ENCODE measurements around the gene TMEM131.

- TF ChIP-seq REST (IDR thresholded peaks at IDR 0.05; ENCODE audit: insufficient replicate concordance, low read depth), result no peak
- no peak for TF ChIP-seq CTCF (IDR thresholded peaks at IDR 0.05; ENCODE audit: insufficient read depth, low read length)
- TF ChIP-seq POLR2AphosphoS5 (IDR thresholded peaks at IDR 0.05; ENCODE audit: low read depth), result no peak
Measured at GRCh38 chr2:97891611-97892010, 104.1 kb downstream of the TMEM131 start.

All from HL-60 (cell line).